ENCODE results near the gene NUDT17.
A peak's percentile ranks its signal among the peaks of the same experiment; 100 is the strongest.

The NUDT17 gene

DNA sequence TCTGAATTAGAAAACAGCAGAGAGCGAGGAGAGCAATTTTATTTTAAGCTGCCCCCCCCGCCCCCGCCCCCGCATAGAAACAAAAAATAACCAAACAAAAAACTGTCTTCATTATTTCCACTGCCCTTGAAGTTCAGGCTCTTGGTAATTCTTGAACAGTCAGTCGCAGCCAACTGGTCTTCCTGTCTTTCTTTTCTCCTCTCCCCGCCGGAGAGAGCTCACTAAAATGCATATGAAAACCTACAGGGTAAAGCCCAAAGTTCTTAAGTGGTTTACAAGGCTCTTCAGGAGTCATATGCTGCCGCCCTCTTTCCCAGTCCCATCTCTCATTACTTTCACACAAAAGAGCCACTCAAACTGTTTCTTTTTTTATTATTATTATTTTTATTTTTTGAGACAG lies 41.4 kb downstream of the NUDT17 start:
- H3K27me3 Mint-ChIP-seq: peaks cover 13 to 36% of the 10 kb centered on the region in 2 donors
- DNase-seq: no peak
- H3K36me3 Mint-ChIP-seq (ENCODE audit: insufficient read depth): no peaks in the 10 kb centered on the region
- no peak for ATAC-seq (replicated peaks)
- H3K4me1 Mint-ChIP-seq (ENCODE audit: low read depth in 2 of 2): peaks cover 11 to 16% of the 10 kb centered on the region in 2 donors
- H3K4me3 Mint-ChIP-seq: peak overlapping the region; percentile 25 to 74
- no peak overlapping the region for H3K27ac Mint-ChIP-seq
- H3K9me3 Mint-ChIP-seq: no peaks in the 10 kb centered on the region

DNA sequence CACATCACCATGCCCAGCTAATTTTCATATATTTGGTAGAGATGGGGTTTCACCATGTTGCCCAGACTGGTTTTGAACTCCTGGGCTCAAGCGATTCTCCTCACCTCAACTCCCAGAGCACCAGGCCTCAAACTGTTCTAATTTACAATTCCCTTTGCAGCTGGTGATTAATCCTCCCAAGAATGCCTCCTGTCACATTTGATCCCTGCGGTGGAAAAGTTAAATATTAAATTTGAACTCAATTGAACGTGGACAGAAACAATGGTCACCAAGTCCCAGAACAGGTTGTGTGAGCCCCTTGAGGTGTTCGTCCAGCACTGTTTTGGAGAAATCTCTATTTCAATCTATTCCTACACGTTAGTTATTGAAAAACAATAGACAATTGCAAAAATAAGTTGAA lies 42.2 kb downstream of the NUDT17 start:
- Mint-ChIP-seq H3K36me3 (ENCODE audit: insufficient read depth) (no peaks in the 10 kb centered on the region), H3K27ac (no peak overlapping the region), H3K27me3 (peaks cover 13 to 30% of the 10 kb centered on the region in 2 donors), H3K9me3 (no peaks in the 10 kb centered on the region), H3K4me1 (ENCODE audit: low read depth in 2 of 2) (peaks cover 11 to 16% of the 10 kb centered on the region in 2 donors), H3K4me3 (peak overlapping the region in 1 of 2 donors; percentile 33)
- DNase-seq (no peak), ATAC-seq (replicated peaks) (no peak)

DNA sequence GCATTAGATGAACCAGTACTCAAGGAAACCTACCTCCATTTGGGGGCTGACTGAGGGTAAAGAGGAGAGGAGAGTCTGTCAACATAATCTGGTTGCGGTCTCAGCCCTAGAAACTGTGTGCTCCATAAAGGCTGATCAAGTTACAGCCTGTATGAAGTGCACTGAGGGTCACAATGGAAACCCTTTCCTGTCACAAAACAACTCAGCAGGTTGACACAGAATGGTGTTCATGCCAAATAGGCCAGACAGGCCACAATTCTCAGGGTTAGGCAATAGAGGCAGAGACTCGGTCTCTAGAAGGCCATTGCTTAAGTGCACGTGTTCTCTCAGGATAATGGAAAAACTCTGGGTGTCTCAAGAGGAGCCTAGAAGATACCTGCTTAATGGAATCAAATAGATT lies 44.3 kb downstream of the NUDT17 start:
- ATAC-seq (replicated peaks) (no peak), DNase-seq (no peak)
- H3K36me3 Mint-ChIP-seq (ENCODE audit: insufficient read depth): no peaks in the 10 kb centered on the region
- peaks cover 8 to 10% of the 10 kb centered on the region in 2 donors for H3K27me3 Mint-ChIP-seq
- H3K9me3 Mint-ChIP-seq: no peaks in the 10 kb centered on the region
- H3K4me3 Mint-ChIP-seq: no peak overlapping the region
- peaks cover 9 to 15% of the 10 kb centered on the region in 2 donors for H3K4me1 Mint-ChIP-seq (ENCODE audit: low read depth in 2 of 2)
- no peak overlapping the region for H3K27ac Mint-ChIP-seq

DNA sequence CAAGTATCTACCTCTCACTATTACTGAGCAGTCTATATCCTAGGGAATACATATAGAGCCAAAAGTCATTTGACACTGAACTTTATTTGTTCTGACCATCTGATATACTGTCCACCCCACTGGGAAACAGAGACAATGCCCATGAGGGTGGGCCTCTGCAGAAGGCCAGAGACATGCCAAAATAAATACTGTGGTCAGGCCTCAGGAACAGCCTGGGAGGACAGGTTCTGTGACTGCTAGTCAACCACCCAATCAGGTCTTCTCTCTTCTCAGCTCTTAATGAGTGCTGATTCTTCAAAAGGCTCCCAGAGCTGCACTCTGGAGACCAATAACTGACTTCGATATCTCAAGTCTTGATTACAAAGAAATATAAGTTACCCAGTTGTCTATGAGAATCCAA lies 45.7 kb downstream of the NUDT17 start:
- H3K4me3 Mint-ChIP-seq: no peak overlapping the region
- ATAC-seq (replicated peaks) (no peak), DNase-seq (no peak)
- peaks cover 0 to under 1% of the 10 kb centered on the region in 2 donors for H3K4me1 Mint-ChIP-seq (ENCODE audit: low read depth in 2 of 2)
- no peaks in the 10 kb centered on the region for H3K27me3 Mint-ChIP-seq
- no peak overlapping the region for H3K27ac Mint-ChIP-seq
- H3K36me3 Mint-ChIP-seq (ENCODE audit: insufficient read depth): no peaks in the 10 kb centered on the region
- H3K9me3 Mint-ChIP-seq: no peaks in the 10 kb centered on the region

DNA sequence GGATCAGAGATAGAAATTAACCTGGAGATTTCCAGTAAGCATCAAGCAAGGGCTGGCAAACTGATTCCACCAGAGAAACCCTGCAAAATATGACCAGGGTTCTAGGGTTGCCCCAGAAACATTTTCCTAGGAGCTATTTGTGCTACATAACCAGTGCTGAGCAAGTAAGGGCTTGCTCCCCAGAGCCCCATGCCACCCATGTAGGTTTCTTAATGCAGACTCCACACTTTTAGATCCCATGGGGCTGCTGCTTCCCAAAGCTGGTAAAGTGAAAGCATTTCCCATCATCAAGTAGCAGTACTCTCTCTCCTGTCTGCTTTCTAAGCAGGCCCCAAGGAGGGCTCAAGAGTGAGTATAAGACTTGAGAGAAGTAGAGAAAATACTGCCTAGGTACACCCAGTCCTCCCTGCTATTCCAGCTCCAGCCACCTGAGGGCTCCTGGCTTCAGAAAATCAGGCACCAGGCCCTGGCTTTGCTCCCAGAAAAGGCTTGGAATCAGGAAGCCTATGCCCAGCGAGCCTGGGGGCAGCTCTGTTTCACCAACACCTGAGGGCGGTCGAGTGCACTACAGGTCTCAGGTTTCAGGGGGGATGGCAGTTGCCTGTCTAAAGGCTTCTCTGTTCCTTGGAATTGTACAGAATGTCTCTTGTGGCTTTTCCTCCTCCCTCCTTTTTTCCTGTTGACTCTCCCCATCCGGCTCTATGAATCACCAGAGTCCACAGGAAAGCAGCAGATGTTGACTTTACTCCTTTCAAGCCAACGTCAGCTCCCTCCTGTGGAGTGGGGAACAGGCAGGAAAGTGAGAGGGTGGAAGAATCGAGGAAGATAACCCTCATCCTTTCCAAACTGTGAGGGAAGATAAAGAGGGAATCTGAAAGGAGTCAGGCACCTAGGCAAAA lies 46.4 kb downstream of the NUDT17 start:
- no peaks in the 10 kb centered on the region for H3K4me1 Mint-ChIP-seq (ENCODE audit: low read depth in 2 of 2)
- no peak overlapping the region for H3K27ac Mint-ChIP-seq
- DNase-seq (peak; percentile 33 to 54 (median 43)), ATAC-seq (replicated peaks) (peak; percentile 51)
- no peak overlapping the region for H3K4me3 Mint-ChIP-seq
- H3K36me3 Mint-ChIP-seq (ENCODE audit: insufficient read depth): no peaks in the 10 kb centered on the region
- no peaks in the 10 kb centered on the region for H3K27me3 Mint-ChIP-seq
- no peaks in the 10 kb centered on the region for H3K9me3 Mint-ChIP-seq

DNA sequence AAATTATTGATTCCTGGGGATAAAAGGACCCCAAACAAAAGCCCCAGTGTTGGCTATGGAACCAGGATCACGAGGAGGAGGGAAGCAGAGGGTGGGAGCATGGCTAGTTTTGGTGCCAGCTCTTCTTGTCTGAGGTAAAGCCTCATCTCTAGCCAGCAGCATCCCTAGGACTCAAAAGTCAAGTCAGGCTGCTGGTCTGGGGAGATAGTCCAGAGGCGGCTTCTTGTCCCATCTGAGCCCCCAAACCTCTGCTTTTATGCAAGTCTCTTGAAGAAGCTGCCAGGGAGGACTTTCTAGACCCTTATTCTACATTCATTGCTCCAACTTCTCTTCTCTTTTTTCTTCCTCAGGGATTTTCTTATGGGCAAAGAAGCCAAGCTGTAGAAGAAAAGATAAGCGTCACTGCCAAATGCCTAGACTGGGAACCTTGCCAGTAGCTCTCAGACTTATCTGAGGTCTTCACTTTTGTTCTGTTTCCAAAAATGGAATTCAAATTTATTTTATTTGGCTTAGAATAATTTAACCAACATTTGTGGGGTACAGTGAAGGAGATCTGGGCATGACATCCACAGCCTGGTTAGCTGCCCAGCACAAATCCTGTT lies 47.2 kb downstream of the NUDT17 start:
- no peak overlapping the region for H3K4me3 Mint-ChIP-seq
- DNase-seq (no peak), ATAC-seq (replicated peaks) (no peak)
- H3K9me3 Mint-ChIP-seq: no peaks in the 10 kb centered on the region
- peaks cover 2% of the 10 kb centered on the region for H3K36me3 Mint-ChIP-seq (ENCODE audit: insufficient read depth)
- no peaks in the 10 kb centered on the region for H3K4me1 Mint-ChIP-seq (ENCODE audit: low read depth in 2 of 2)
- H3K27ac Mint-ChIP-seq: no peak overlapping the region
- H3K27me3 Mint-ChIP-seq: no peaks in the 10 kb centered on the region

DNA sequence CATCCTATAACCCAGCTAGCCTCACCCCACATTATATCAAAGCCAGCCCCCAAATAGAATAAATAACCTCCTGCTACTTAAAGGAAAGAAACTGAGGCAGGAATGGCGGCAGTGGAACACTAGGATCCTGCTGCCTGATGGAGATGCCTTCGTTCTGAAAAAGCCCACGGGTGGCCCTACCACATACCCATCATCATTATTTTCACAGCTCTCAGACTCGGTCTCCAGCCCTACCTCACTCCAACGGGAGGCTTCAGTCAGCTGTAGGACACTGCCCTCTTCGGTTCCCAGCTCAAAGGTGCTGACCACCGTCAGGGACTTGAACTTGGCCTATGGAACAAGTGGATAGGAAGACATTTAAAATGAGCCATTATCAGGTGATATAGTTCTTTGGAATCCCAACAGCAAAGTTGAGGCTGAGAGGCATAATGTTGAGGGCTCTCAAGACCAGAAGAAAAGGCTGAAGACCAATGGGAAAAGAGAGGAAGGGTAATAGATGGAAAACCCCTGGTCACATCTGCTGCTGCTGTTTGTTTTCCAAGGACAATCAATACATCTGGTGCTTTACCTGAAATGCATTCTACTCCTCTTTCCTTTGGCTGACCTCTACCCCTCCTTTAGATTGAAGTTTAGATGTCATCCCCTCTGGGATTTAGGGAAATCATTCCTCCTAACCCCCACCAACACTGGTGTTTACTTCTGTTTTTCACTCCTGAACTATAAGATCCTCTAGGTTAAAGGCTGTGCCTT lies 48.1 kb downstream of the NUDT17 start:
- Mint-ChIP-seq H3K4me1 (ENCODE audit: low read depth in 2 of 2) (no peaks in the 10 kb centered on the region), H3K27me3 (no peaks in the 10 kb centered on the region), H3K4me3 (no peak overlapping the region), H3K27ac (no peak overlapping the region), H3K36me3 (ENCODE audit: insufficient read depth) (peaks cover 2% of the 10 kb centered on the region), H3K9me3 (no peaks in the 10 kb centered on the region)
- DNase-seq (no peak), ATAC-seq (replicated peaks) (no peak)

DNA sequence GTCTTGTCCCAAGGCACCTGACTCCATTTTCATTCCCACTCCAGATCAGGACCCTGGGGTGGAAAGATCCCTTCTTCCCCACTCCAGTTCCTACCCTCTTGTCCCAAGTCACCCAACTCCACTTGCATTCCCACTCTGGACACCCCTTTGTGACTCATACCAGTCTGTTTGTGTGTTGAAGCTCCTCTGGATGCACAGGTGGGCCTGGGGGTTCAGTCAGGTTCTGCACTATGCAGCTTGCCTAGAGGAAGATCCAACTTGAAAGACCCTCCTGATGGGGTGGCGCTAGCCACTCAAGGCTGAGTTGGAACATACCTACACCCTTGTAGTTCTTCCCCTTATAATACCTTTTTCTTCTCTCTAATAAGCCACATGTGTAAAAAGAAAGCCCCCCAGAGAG lies 50.0 kb downstream of the NUDT17 start:
- DNase-seq (no peak), ATAC-seq (replicated peaks) (no peak)
- H3K27ac Mint-ChIP-seq: no peak overlapping the region
- H3K9me3 Mint-ChIP-seq: no peaks in the 10 kb centered on the region
- no peaks in the 10 kb centered on the region for H3K4me1 Mint-ChIP-seq (ENCODE audit: low read depth in 2 of 2)
- H3K36me3 Mint-ChIP-seq (ENCODE audit: insufficient read depth): peaks cover 2% of the 10 kb centered on the region
- H3K27me3 Mint-ChIP-seq: no peaks in the 10 kb centered on the region
- no peak overlapping the region for H3K4me3 Mint-ChIP-seq

DNA sequence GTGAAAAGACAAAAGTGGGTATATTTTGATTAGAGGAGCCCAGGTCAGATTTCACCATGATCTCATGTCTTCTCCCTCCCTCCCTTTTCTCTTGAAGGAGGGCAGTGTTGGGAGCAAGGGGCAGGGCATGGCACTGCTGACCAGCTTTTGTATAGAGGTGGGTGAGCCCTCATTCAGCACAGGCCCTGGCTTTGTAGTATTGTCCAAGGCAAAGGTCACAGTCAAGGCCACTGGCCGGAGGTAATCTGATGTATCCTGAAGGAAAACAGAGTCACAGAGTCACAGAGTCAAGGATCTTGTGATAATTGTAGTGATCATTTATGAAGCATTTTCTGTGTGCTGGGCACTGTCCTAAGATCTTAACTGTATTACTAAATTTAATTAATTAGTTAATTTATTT lies 52.5 kb downstream of the NUDT17 start:
- DNase-seq (no peak), ATAC-seq (replicated peaks) (no peak)
- Mint-ChIP-seq H3K4me3 (no peak overlapping the region), H3K4me1 (ENCODE audit: low read depth in 2 of 2) (no peaks in the 10 kb centered on the region), H3K36me3 (ENCODE audit: insufficient read depth) (peaks cover 2% of the 10 kb centered on the region), H3K27ac (no peak overlapping the region), H3K9me3 (no peaks in the 10 kb centered on the region), H3K27me3 (no peaks in the 10 kb centered on the region)

Data from effector memory CD8-positive, alpha-beta T cell (primary cell).